GM12891 (cell line): ENCODE data around the gene WNK4.

Experiments
- PAX5 ChIP-seq: IDR thresholded peaks from 2 replicates; pipeline ENCODE4 v1.6.1; 2011; ENCODE audit warnings: low read length, moderate library complexity, mild to moderate bottlenecking; ENCODE audit not compliant: insufficient read depth, severe bottlenecking
- POLR2A ChIP-seq: IDR thresholded peaks from 2 replicates; pipeline ENCODE4 v1.6.1; 2011; ENCODE audit warnings: low read depth, low read length, control low read depth
- POLR2AphosphoS5 ChIP-seq: IDR thresholded peaks from 2 replicates; pipeline ENCODE4 v1.6.1; 2011; ENCODE audit warnings: low read depth, low read length, control low read depth
- POU2F2 ChIP-seq: IDR thresholded peaks from 2 replicates; pipeline ENCODE4 v1.6.1; 2011; ENCODE audit warnings: low read depth, mild to moderate bottlenecking, control low read depth, low read length, moderate library complexity

GRCh38 chr17:42779936-42780850, at the start of gene WNK4:
- TF ChIP-seq POLR2A (no peak; the same call in 1 of the 2 replicates), POU2F2 (no peak), POLR2AphosphoS5 (peak; percentile 12; the same call in 1 of the 2 replicates), PAX5 (no peak)
